AG20443 (cell line): ENCODE results near the gene CDH18.

Source experiments
- DNase-seq: peaks from one replicate; pipeline ENCODE4 v3.0.0; 2012; ENCODE audit warnings: low spot score, mixed read lengths

CDH18 gene

GRCh38 chr5:19584131-19584530, 403.9 kb downstream of the CDH18 start:
- DNase-seq = no peak

- DNase-seq = no peak
Observed at GRCh38 chr5:19577882-19578281, 410.1 kb downstream of the CDH18 start.

- no peak for DNase-seq
Observed at GRCh38 chr5:19568004-19568403, 420.0 kb downstream of the CDH18 start.

GRCh38 chr5:19565466-19565865, 422.5 kb downstream of the CDH18 start:
- no peak for DNase-seq

- no peak for DNase-seq
Observed at GRCh38 chr5:19564036-19564435, 424.0 kb downstream of the CDH18 start.

- no peak for DNase-seq
Observed at GRCh38 chr5:19555876-19556275, 432.1 kb downstream of the CDH18 start.

GRCh38 chr5:19555436-19555835, 432.6 kb downstream of the CDH18 start:
- DNase-seq = no peak

GRCh38 chr5:19554524-19554923, 433.5 kb downstream of the CDH18 start:
- DNase-seq = no peak

GRCh38 chr5:19547640-19548039, 440.4 kb downstream of the CDH18 start:
- no peak for DNase-seq

- no peak for DNase-seq
Observed at GRCh38 chr5:19546521-19546920, 441.5 kb downstream of the CDH18 start.

GRCh38 chr5:19538607-19539006, 449.4 kb downstream of the CDH18 start:
- DNase-seq = no peak

GRCh38 chr5:19536387-19536786, 451.6 kb downstream of the CDH18 start:
- no peak for DNase-seq

GRCh38 chr5:19534751-19535150, 453.2 kb downstream of the CDH18 start:
- no peak for DNase-seq

- DNase-seq = no peak
Observed at GRCh38 chr5:19532936-19533335, 455.1 kb downstream of the CDH18 start.

GRCh38 chr5:19531374-19531952, 456.5 kb downstream of the CDH18 start:
- no peak for DNase-seq

- DNase-seq = no peak
Observed at GRCh38 chr5:19519448-19519847, 468.6 kb downstream of the CDH18 start.

GRCh38 chr5:19498852-19499251, 489.1 kb downstream of the CDH18 start:
- no peak for DNase-seq

GRCh38 chr5:19497229-19497815, 490.7 kb downstream of the CDH18 start:
- no peak for DNase-seq

GRCh38 chr5:19496056-19496455, 491.9 kb downstream of the CDH18 start:
- no peak for DNase-seq

- DNase-seq = no peak
Observed at GRCh38 chr5:19492861-19493260, 495.1 kb downstream of the CDH18 start.

- DNase-seq = no peak
Observed at GRCh38 chr5:19488786-19489185, 499.2 kb downstream of the CDH18 start.

GRCh38 chr5:19487480-19487879, 500.5 kb downstream of the CDH18 start:
- no peak for DNase-seq

GRCh38 chr5:19479562-19479961, 508.4 kb downstream of the CDH18 start:
- no peak for DNase-seq

- DNase-seq = no peak
Observed at GRCh38 chr5:19462019-19462418, 526.0 kb downstream of the CDH18 start.
